GM18870 (cell line): ENCODE measurements around the gene OR4D6.
"Not testable (repeated sequence)": the region's sequence is repeated elsewhere in the genome, so short reads cannot be mapped to it uniquely, and the experiment has no call there.

Source experiments
- ATAC-seq: cut with Tn5 transposase; IDR thresholded peaks from one replicate; pipeline ENCODE4 v1.9.1; 2021; ENCODE audit warnings: moderate library complexity; ENCODE audit not compliant: unreplicated experiment

OR4D6 gene

GRCh38 chr11:59456661-59457060 lies at the start of gene OR4D6:
TSS of gene OR4D6 (plus strand) at chr11:59456961. CDS start at chr11:59456961, 0 bp downstream.
- ATAC-seq, result no peak

- ATAC-seq, result no peak
These were observed 43.1 kb upstream of the OR4D6 start for GRCh38 chr11:59413646-59414045.

GRCh38 chr11:59415111-59415510 lies 41.6 kb upstream of the OR4D6 start:
- no peak for ATAC-seq

- ATAC-seq, result no peak
These were observed 40.1 kb upstream of the OR4D6 start for GRCh38 chr11:59416613-59417012.

- no peak for ATAC-seq
These were observed 39.7 kb upstream of the OR4D6 start for GRCh38 chr11:59417023-59417422.

- no peak for ATAC-seq
These were observed 38.6 kb upstream of the OR4D6 start for GRCh38 chr11:59418156-59418555.

- no peak for ATAC-seq
These were observed 32.9 kb upstream of the OR4D6 start for GRCh38 chr11:59423835-59424234.

- no peak for ATAC-seq
These were observed 31.6 kb upstream of the OR4D6 start for GRCh38 chr11:59425131-59425530.

- ATAC-seq, result no peak
These were observed 30.2 kb upstream of the OR4D6 start, which contains the start of gene OR5A2 for GRCh38 chr11:59426361-59427067. TSS of gene OR5A2 (minus strand) at chr11:59426413. CDS start at chr11:59422953, 3,460 bp downstream.

GRCh38 chr11:59427068-59427382 lies 29.7 kb upstream of the OR4D6 start:
- no peak for ATAC-seq

- peak; percentile 89 for ATAC-seq
These were observed 26.7 kb upstream of the OR4D6 start for GRCh38 chr11:59429924-59430516.

GRCh38 chr11:59436169-59436568 lies 20.6 kb upstream of the OR4D6 start, which contains the start of gene OR5A1:
TSS of gene OR5A1 (plus strand) at chr11:59436469. CDS start at chr11:59443169, 6,700 bp downstream.
- no peak for ATAC-seq

GRCh38 chr11:59437770-59438169 lies 19.0 kb upstream of the OR4D6 start:
- no peak for ATAC-seq

GRCh38 chr11:59445624-59446023 lies 11.1 kb upstream of the OR4D6 start:
- ATAC-seq, result not testable (repeated sequence)

GRCh38 chr11:59448484-59448883 lies 8.3 kb upstream of the OR4D6 start:
- ATAC-seq, result no peak

GRCh38 chr11:59459916-59460315 lies 3.2 kb downstream of the OR4D6 start:
- ATAC-seq, result no peak

- no peak for ATAC-seq
These were observed 6.5 kb downstream of the OR4D6 start for GRCh38 chr11:59463190-59463641.

GRCh38 chr11:59473015-59473414 lies 16.3 kb downstream of the OR4D6 start, which contains the start of gene OR4D10:
TSS of gene OR4D10 (plus strand) at chr11:59473315. CDS start at chr11:59477430, 4,115 bp downstream.
- ATAC-seq, result no peak

- ATAC-seq, result no peak
These were observed 18.4 kb downstream of the OR4D6 start for GRCh38 chr11:59475176-59475575.

GRCh38 chr11:59479906-59480305 lies 23.1 kb downstream of the OR4D6 start:
- no peak for ATAC-seq

- ATAC-seq, result no peak
These were observed 23.6 kb downstream of the OR4D6 start for GRCh38 chr11:59480359-59480758.

GRCh38 chr11:59501931-59502330 lies 45.2 kb downstream of the OR4D6 start:
- no peak for ATAC-seq
